OCI-LY7 (cell line): ENCODE results near the gene AVPI1. TPM values are rescaled to one million over a fixed set of nuclear protein-coding genes. Genes with fewer than 3 reads are reported as not detected.

Experiments used
- BruUV-seq: library from RNA; stranded (reverse); fragments of 400-500 nt; replicated peaks from 2 replicates; lab custom pipeline; 2021; lab: Mats Ljungman, UMichigan
- CTCF ChIA-PET: fragments of 300-600 bp; sonication (Branson Sonifier 250); formaldehyde crosslinking; loops from one replicate; lab custom pipeline; 2022; ENCODE audit warnings: antibody characterized with exemption; ENCODE audit not compliant: unreplicated experiment; lab: Charles Lee
- POLR2A ChIA-PET: fragments of 300-600 bp; sonication (Branson Sonifier 250); formaldehyde crosslinking; loops from one replicate; lab custom pipeline; 2022; ENCODE audit warnings: antibody characterized with exemption; lab: Charles Lee
- DNase-seq: peaks from one replicate; pipeline ENCODE4 v3.0.0-alpha.2; 2015; ENCODE audit warnings: low spot score
- H2AFZ ChIP-seq: fragments of 200-600 bp; sonication (generic), shearing (Covaris generic); 2 replicates; pipeline ENCODE4 v1.6.1; 2014; ENCODE audit warnings: mild to moderate bottlenecking, antibody characterized with exemption, low read length, moderate library complexity
- H3K27ac ChIP-seq: fragments of 200-600 bp; sonication (generic); 2 replicates; pipeline ENCODE4 v1.5.1; 2014; ENCODE audit warnings: mixed run types, low read depth, mild to moderate bottlenecking, moderate library complexity, low read length, inconsistent platforms; ENCODE audit not compliant: poor library complexity, severe bottlenecking
- H3K36me3 ChIP-seq: fragments of 200-600 bp; sonication (generic); 2 replicates; pipeline ENCODE4 v1.6.1; 2014; ENCODE audit warnings: mild to moderate bottlenecking, antibody characterized with exemption, low read length, moderate library complexity, mixed read lengths; ENCODE audit not compliant: insufficient read depth
- H3K4me1 ChIP-seq: fragments of 200-600 bp; sonication (generic); 2 replicates; pipeline ENCODE4 v1.5.1; 2014; ENCODE audit warnings: mild to moderate bottlenecking, low read length; ENCODE audit not compliant: insufficient read depth, poor library complexity, severe bottlenecking
- H3K4me2 ChIP-seq: fragments of 200-600 bp; sonication (generic); 2 replicates; pipeline ENCODE4 v1.6.1; 2014; ENCODE audit warnings: mild to moderate bottlenecking, low read length
- H3K4me3 ChIP-seq: fragments of 200-600 bp; sonication (generic); 2 replicates; pipeline ENCODE4 v1.5.1; 2014; ENCODE audit warnings: mild to moderate bottlenecking, low read depth, low read length; ENCODE audit not compliant: poor library complexity, severe bottlenecking
- H3K79me2 ChIP-seq: fragments of 200-600 bp; sonication (generic); 2 replicates; pipeline ENCODE4 v1.6.1; 2016; ENCODE audit warnings: low read depth, mild to moderate bottlenecking, low read length, moderate library complexity, mixed read lengths; ENCODE audit not compliant: insufficient read depth
- H3K9me2 ChIP-seq: fragments of 200-600 bp; sonication (generic); 2 replicates; pipeline ENCODE4 v1.6.1; 2016; ENCODE audit warnings: mild to moderate bottlenecking, low read length, mixed read lengths; ENCODE audit not compliant: insufficient read depth
- H3K9me3 ChIP-seq: fragments of 200-600 bp; sonication (generic); 2 replicates; pipeline ENCODE4 v1.6.1; 2014; ENCODE audit warnings: mild to moderate bottlenecking, mixed run types, low read length, mixed read lengths
- H4K20me1 ChIP-seq: fragments of 200-600 bp; sonication (generic); 2 replicates; pipeline ENCODE4 v1.6.1; 2014; ENCODE audit warnings: mild to moderate bottlenecking, antibody characterized with exemption, low read length, moderate library complexity, mixed read lengths; ENCODE audit not compliant: insufficient read depth
- EZH2phosphoT487 ChIP-seq: fragments of 200-600 bp; sonication (generic); IDR thresholded peaks from 2 replicates; pipeline ENCODE4 v1.6.1; 2018; ENCODE audit warnings: low read depth, borderline replicate concordance, mild to moderate bottlenecking, mixed run types, antibody characterized with exemption, low read length, moderate library complexity, mixed read lengths
- intact Hi-C: fragments of 100-400 bp; cut with micrococcal nuclease; formaldehyde crosslinking; loops from one replicate; pipeline ENCODE4 v1.10.0; 2022; ENCODE audit not compliant: unreplicated experiment
- total RNA-seq, 2 experiments: library from RNA; depleted of rRNA in 1 of 2; stranded (reverse); fragments of >200 nt in 1 of 2; shearing (Covaris generic) in 1 of 2; gene quantifications; 2 replicates each; pipeline ENCODE4 v1.2.3, GENCODE V29; 2014 to 2022
- TF ChIP-seq, protein P1 (sequence below): fragments of 200-600 bp; sonication (generic); conservative IDR thresholded peaks from 2 replicates; pipeline ENCODE4 v1.5.1; 2014; ENCODE audit warnings: mild to moderate bottlenecking, antibody characterized with exemption, low read length, moderate library complexity, mixed read lengths

The AVPI1 gene
- total RNA-seq, 2 experiments from 2014 or later, result 3.2 to 4.6 TPM

DNA sequence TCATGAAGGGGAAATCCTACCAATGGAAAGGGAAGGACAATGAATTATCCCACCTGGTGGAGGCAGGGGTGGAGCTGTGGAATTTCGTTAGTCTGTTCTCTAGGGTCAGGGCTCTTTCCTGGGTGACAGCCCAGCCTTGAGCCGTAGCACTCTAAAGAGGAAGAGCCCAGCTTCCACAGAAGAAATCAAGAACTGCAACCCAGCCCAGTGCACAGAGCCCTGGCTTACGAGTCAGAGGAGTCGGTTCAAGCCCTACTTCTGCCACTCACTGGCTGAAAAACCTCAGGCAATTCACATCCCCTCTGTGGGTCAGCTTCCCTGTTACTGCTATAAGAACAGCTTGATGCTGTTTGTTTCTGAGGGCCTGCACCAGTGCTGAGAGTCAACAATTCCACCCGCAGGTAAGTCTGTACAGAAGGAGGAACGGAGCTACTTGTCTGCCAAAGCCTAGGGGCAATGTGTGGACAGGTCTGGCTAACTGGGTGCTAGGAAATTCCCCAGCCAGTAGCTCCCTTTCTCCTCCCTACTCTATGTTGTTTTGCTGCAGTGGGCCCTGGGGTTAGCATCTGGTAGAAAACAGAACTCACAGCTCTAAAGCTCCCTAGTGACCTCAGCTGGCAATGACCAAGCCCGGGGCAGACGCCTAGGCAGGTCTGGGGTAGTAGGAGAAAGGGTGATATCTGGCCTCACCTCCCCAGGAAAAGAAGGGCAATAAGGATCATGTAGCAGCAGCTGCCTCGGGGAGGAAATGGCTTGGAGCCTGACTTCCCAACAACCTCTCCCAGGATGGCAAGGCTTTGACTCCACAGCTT is 3.3 kb downstream of the AVPI1 start:
- Histone ChIP-seq H3K27ac (no peak overlapping the region), H3K4me1 (peaks cover 17% of the 10 kb centered on the region), H3K9me3 (no peaks in the 10 kb centered on the region), H3K9me2 (no peaks in the 10 kb centered on the region), H3K4me2 (no peak overlapping the region), H3K36me3 (no peaks in the 10 kb centered on the region), H3K4me3 (no peak overlapping the region), H4K20me1 (no peaks in the 10 kb centered on the region), H2AFZ (no peak overlapping the region), H3K79me2 (no peaks in the 10 kb centered on the region)
- ChIA-PET CTCF (no interaction called here), POLR2A (interaction anchor here (0.6 to 1.0 kb wide), 4 partner anchors 46 to 1379 kb away, joined by 3 read pairs; partner anchors contain the start of gene DNTT)
- TF ChIP-seq, protein P1, sequence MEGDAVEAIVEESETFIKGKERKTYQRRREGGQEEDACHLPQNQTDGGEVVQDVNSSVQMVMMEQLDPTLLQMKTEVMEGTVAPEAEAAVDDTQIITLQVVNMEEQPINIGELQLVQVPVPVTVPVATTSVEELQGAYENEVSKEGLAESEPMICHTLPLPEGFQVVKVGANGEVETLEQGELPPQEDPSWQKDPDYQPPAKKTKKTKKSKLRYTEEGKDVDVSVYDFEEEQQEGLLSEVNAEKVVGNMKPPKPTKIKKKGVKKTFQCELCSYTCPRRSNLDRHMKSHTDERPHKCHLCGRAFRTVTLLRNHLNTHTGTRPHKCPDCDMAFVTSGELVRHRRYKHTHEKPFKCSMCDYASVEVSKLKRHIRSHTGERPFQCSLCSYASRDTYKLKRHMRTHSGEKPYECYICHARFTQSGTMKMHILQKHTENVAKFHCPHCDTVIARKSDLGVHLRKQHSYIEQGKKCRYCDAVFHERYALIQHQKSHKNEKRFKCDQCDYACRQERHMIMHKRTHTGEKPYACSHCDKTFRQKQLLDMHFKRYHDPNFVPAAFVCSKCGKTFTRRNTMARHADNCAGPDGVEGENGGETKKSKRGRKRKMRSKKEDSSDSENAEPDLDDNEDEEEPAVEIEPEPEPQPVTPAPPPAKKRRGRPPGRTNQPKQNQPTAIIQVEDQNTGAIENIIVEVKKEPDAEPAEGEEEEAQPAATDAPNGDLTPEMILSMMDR, result no peak
- no peak for TF ChIP-seq EZH2phosphoT487
- DNase-seq, result peak; percentile 14
- intact Hi-C loops, result loop anchor here (10.0 kb wide), 1 partner anchor 181 kb away; no protein-coding TSS in a partner anchor
- BruUV-seq, result no TSS peak

DNA sequence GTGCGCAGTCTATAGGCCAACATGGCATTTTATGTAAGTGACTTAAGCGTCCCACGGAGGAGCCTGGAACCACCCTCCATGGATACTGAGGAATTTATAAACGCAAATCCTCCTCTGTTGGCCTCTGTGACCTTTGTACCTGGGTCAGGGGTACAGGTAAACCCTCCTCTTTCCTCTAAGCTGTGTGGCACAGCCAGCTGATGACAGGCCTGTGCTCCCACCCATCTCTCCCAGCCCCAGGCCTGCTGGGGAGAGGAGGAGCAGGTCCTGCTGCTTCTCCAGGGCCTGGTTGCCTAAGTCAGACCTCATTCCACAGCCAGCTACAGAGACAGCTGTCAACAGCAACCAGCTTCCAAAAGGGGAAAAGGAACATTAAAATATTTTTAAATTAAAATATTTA is 5.0 kb downstream of the AVPI1 start:
- Histone ChIP-seq H4K20me1 (no peaks in the 10 kb centered on the region), H3K4me1 (peaks cover 16% of the 10 kb centered on the region), H3K27ac (no peak overlapping the region), H2AFZ (no peak overlapping the region), H3K9me3 (no peaks in the 10 kb centered on the region), H3K36me3 (no peaks in the 10 kb centered on the region), H3K4me3 (no peak overlapping the region), H3K79me2 (no peaks in the 10 kb centered on the region), H3K9me2 (no peaks in the 10 kb centered on the region), H3K4me2 (no peak overlapping the region)
- no peak for TF ChIP-seq EZH2phosphoT487
- TF ChIP-seq, protein P1, result no peak
- CTCF ChIA-PET, result no interaction called here
- BruUV-seq, result no TSS peak
- intact Hi-C loops, result loop anchor here (10.0 kb wide), 1 partner anchor 183 kb away; no protein-coding TSS in a partner anchor
- POLR2A ChIA-PET, result interaction anchor here (0.6 to 0.7 kb wide), 2 partner anchors 194 to 1366 kb away, joined by 3 to 4 read pairs; no protein-coding TSS in a partner anchor
- no peak for DNase-seq

DNA sequence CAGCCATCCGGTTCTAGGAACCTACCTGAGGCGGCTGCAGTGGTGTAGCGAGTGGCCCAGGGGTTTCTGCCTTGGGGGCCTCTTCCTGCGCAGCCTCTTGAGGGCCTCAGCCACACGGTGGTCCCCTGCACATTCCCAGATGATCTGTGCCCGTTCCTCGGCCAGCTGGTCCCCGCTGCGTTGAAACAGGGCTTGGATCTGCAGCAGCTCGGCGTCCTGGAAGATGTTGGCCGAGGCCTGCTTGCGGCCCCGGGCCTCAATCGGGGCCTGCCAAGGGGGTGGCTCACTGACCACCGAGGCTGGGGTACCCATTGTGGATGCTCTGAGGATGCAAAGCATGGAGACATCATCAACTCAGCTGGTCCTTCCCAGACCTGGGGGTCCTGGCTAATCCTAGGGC is 7.4 kb downstream of the AVPI1 start:
- TF ChIP-seq, protein P1, result no peak
- TF ChIP-seq EZH2phosphoT487, result no peak
- CTCF ChIA-PET, result no interaction called here
- Histone ChIP-seq H3K9me2 (no peaks in the 10 kb centered on the region), H2AFZ (no peak overlapping the region), H3K4me2 (no peak overlapping the region), H3K27ac (no peak overlapping the region), H3K4me1 (peaks cover 9% of the 10 kb centered on the region), H3K9me3 (no peaks in the 10 kb centered on the region), H4K20me1 (no peaks in the 10 kb centered on the region), H3K36me3 (peaks cover 15% of the 10 kb centered on the region; the same call in 1 of the 2 replicates), H3K4me3 (no peak overlapping the region), H3K79me2 (no peaks in the 10 kb centered on the region)
- BruUV-seq, result no TSS peak
- POLR2A ChIA-PET, result interaction anchor here (0.6 to 1.3 kb wide), 3 partner anchors 7 to 111 kb away, joined by 3 read pairs; partner anchors contain the start of gene AVPI1
- intact Hi-C loops, result no loop called here
- no peak for DNase-seq
